ENCODE data around the gene ADGRD1.

ADGRD1 gene

DNA sequence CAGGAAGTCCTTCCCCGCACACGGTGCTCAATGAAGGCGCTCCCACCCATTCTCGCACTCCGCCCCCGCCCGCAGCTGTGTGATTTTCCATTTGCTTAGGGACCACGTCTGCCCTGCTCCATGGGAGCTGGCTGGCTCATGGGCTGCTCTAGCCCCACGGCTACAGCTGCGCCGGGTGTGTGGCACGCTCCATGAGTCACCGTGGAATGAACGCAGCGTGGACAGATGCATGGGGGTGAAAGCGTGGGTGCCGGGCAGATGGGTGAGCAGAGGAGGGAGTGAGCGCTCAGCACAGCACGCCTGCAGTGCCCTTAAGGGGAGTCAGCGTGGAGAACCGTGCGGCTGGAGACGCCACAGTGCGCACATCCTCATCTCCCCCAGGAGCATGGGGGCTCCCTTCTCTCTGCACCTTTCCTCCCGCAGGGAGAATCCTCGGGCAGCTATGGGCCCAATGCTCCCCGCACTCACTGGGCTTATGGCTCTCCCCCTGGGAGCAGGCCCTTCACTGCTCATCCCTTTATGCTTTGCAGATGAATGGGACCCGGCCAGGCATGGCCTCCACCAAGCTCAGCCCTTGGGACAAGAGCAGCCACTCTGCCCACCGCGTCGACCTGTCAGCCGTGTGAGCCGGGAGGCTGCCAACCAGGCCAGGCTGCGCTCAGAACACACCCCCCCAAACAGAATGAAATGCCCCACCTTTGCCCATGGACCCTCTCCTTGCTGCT, 185.1 kb downstream of the ADGRD1 start:
- TF ChIP-seq, protein P1, sequence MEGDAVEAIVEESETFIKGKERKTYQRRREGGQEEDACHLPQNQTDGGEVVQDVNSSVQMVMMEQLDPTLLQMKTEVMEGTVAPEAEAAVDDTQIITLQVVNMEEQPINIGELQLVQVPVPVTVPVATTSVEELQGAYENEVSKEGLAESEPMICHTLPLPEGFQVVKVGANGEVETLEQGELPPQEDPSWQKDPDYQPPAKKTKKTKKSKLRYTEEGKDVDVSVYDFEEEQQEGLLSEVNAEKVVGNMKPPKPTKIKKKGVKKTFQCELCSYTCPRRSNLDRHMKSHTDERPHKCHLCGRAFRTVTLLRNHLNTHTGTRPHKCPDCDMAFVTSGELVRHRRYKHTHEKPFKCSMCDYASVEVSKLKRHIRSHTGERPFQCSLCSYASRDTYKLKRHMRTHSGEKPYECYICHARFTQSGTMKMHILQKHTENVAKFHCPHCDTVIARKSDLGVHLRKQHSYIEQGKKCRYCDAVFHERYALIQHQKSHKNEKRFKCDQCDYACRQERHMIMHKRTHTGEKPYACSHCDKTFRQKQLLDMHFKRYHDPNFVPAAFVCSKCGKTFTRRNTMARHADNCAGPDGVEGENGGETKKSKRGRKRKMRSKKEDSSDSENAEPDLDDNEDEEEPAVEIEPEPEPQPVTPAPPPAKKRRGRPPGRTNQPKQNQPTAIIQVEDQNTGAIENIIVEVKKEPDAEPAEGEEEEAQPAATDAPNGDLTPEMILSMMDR (IDR thresholded peaks at IDR 0.05): no peak
- Mint-ChIP-seq H3K27me3 (ENCODE audit: low read depth, poor library complexity) (peaks cover 9% of the 10 kb centered on the region), H3K4me1 (peaks cover 54% of the 10 kb centered on the region), H3K27ac (peak overlapping the region; percentile 42), H3K36me3 (ENCODE audit: low read depth) (no peaks in the 10 kb centered on the region), H3K9me3 (no peaks in the 10 kb centered on the region), H3K4me3 (no peak overlapping the region)
- DNase-seq: no peak

DNA sequence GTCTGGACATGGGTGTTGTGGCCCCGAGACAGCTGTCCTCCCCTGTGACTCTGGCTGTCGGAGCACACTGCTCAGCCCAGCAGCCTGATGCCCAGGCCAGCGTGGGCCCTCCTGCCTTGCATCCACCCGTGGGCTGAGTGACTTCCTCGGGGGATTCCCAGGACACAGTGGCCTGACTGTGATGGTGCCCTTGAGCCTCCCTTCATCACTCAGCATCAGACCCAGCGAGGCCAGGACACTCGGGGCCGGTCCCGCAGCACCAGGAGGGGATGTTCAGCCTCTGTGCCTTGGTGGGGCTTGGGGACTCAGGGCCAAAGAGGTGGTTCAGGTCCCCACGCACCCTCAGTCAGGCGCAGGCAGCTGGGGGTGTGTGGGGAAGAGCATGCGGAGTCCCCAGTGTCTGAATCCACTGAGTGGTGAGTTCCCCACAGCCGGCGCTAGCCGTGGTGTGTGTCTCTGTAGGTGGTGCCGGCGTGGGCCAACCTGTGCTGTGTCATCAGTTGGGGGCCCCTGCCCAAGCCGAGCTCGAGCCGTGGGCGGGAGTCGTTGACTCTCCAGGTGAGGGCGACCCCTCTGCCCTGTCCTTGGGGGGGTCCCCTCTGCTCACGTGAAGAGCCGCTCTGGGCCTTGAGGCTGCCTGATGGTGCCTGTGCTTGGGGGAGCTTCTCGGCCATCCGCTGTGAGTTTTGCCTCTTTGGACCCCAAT, 185.8 kb downstream of the ADGRD1 start:
- peaks cover 8% of the 10 kb centered on the region for H3K27me3 Mint-ChIP-seq (ENCODE audit: low read depth, poor library complexity)
- no peaks in the 10 kb centered on the region for H3K9me3 Mint-ChIP-seq
- no peak overlapping the region for H3K4me3 Mint-ChIP-seq
- H3K27ac Mint-ChIP-seq: no peak overlapping the region
- TF ChIP-seq, protein P1 (IDR thresholded peaks at IDR 0.05): no peak
- peaks cover 54% of the 10 kb centered on the region for H3K4me1 Mint-ChIP-seq
- no peak for DNase-seq
- no peaks in the 10 kb centered on the region for H3K36me3 Mint-ChIP-seq (ENCODE audit: low read depth)

DNA sequence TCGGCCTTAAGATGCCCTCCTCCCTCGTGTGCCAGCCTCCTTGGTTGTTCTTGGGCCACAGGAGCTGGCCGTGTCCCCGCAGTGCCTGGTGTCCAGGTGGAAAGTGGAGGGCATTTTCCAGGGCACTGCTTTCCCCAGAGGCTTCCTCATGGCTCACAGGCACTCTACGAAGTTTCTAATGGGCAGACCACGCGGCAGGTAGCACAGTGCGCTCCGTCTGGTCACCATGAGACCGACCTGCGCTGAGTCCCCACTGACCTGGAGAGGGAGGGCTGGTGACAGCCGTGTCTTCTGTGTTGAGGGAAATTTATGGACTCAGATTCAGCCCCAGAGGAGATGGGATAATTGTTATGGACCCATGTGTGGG, 186.3 kb downstream of the ADGRD1 start:
- Mint-ChIP-seq H3K27ac (no peak overlapping the region), H3K27me3 (ENCODE audit: low read depth, poor library complexity) (peaks cover 7% of the 10 kb centered on the region), H3K4me1 (peaks cover 54% of the 10 kb centered on the region), H3K4me3 (no peak overlapping the region), H3K36me3 (ENCODE audit: low read depth) (no peaks in the 10 kb centered on the region), H3K9me3 (no peaks in the 10 kb centered on the region)
- TF ChIP-seq, protein P1 (IDR thresholded peaks at IDR 0.05): no peak
- no peak for DNase-seq

DNA sequence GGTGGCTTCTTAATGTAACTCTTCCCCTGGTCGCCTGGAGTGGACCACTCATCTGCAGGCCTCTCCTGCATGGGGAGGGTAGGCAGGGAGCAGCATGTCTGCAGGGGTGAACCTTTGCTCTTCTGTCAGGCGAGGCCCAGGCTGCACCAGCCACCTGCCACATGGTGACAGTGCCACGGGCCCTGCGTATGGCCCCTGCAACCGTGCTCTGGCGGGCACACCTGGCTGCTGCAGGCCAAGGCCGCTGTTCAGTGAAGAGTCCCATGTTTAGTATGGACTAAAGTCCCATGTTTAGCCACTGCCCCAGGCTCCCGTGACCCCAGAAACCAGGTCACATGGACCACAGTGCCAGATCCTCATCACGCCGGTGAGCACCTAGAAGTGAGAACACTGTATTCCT, 187.0 kb downstream of the ADGRD1 start:
- Mint-ChIP-seq H3K27ac (no peak overlapping the region), H3K4me3 (no peak overlapping the region)

DNA sequence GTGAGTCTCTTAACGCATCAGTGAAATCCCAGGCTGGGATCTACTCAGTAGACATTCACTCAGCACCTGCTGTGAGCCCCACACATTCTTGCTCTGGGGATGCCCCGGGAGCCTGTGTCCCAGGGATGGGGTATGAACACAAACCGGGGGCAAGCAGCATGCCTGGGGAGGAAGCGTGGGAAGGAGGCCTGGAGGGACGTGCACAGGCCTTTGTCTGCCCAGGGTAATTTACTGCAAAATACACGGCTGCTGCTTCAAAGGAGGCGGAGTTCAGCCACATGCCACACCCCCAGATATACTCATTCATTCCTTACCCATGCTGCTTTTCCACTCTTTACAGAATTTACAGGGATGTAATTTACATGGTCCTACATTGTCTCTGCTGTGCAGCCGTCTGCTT, 187.8 kb downstream of the ADGRD1 start:
- TF ChIP-seq, protein P1 (IDR thresholded peaks at IDR 0.05): no peak
- H3K27ac Mint-ChIP-seq: no peak overlapping the region
- no peaks in the 10 kb centered on the region for H3K9me3 Mint-ChIP-seq
- peak; percentile 35 for DNase-seq
- H3K27me3 Mint-ChIP-seq (ENCODE audit: low read depth, poor library complexity): peaks cover 13% of the 10 kb centered on the region
- H3K36me3 Mint-ChIP-seq (ENCODE audit: low read depth): no peaks in the 10 kb centered on the region
- peaks cover 54% of the 10 kb centered on the region for H3K4me1 Mint-ChIP-seq
- H3K4me3 Mint-ChIP-seq: no peak overlapping the region

More for the DNA sequence above, 187.0 kb downstream of the ADGRD1 start:
- TF ChIP-seq, protein P1 (IDR thresholded peaks at IDR 0.05): no peak
- no peak for DNase-seq
- H3K27me3 Mint-ChIP-seq (ENCODE audit: low read depth, poor library complexity): peaks cover 10% of the 10 kb centered on the region
- no peaks in the 10 kb centered on the region for H3K9me3 Mint-ChIP-seq
- H3K36me3 Mint-ChIP-seq (ENCODE audit: low read depth): no peaks in the 10 kb centered on the region
- peaks cover 54% of the 10 kb centered on the region for H3K4me1 Mint-ChIP-seq

Measured in nephron progenitor cell (in vitro differentiated cells).